Amniotic epithelial cell (primary cell): ENCODE measurements around the gene FAM20A.
"Not testable (repeated sequence)": the region's sequence is repeated elsewhere in the genome, so short reads cannot be mapped to it uniquely, and the experiment has no call there.

ENCODE experiments used
- DNase-seq: peaks from one replicate; pipeline ENCODE4 v3.0.0-alpha.2; 2010; ENCODE audit warnings: low read depth

Gene FAM20A

DNA sequence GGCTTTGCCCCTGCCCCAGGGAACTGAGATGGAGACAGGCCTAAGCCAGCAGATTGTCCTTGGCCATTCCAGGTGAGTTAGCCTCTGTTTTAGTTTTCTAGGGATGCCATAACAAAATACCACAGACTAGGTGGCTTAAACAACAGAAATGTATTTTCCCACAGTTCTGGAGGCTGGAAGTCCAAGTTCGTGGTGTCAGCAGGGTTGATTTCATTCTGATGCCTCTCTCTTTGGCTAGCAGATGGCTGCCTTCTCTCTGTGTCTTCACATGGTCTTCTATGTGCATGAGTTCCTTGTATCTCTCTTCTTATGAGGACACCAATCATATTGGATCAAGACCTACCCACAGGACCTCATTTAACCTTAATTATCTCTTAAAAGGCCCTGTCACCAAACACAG is 12.8 kb downstream of the FAM20A start:
- no peak for DNase-seq

DNA sequence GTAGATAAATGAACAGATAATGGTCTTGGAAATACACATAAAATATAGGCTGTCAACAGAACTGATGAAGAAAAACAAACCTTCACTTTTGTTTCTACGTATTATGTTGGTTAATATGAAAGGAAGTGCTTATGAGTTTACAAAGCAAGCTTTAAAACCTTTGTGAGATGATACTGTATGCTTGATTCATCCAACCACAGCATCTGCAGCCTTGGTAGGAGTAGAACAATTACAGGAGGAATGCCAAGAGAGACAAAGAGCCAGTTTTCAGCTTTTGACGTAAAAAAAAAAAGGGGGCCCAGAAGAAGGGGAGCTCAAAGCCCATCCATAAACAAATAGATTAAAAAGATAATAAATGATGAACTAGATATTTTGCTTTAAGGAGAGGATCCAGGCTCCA is 13.3 kb downstream of the FAM20A start:
- DNase-seq = no peak

GRCh38 chr17:68587026-68587425 is 14.1 kb downstream of the FAM20A start:
- DNase-seq = no peak

- DNase-seq = no peak
These were observed 15.5 kb downstream of the FAM20A start for GRCh38 chr17:68585643-68586042.

- DNase-seq = no peak
These were observed 16.4 kb downstream of the FAM20A start for GRCh38 chr17:68584581-68585303.

DNA sequence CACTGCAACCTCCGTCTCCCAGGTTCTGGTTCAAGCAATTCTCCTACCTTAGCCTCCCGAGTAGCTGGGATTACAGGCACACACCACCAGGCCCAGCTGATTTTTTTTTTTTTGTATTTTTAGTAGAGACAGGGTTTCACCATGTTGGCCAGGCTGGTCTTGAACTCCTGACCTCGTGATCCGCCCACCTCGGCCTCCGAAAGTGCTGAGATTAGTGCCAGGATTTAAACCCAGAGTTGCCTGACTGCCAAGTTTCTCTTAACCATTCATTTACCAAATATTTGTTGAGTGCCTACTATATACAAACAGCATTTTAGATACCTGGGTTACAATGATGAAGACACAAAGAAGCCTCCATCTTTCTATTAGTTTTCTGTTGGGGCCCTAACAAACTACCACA is 18.3 kb downstream of the FAM20A start:
- not testable (repeated sequence) for DNase-seq

DNA sequence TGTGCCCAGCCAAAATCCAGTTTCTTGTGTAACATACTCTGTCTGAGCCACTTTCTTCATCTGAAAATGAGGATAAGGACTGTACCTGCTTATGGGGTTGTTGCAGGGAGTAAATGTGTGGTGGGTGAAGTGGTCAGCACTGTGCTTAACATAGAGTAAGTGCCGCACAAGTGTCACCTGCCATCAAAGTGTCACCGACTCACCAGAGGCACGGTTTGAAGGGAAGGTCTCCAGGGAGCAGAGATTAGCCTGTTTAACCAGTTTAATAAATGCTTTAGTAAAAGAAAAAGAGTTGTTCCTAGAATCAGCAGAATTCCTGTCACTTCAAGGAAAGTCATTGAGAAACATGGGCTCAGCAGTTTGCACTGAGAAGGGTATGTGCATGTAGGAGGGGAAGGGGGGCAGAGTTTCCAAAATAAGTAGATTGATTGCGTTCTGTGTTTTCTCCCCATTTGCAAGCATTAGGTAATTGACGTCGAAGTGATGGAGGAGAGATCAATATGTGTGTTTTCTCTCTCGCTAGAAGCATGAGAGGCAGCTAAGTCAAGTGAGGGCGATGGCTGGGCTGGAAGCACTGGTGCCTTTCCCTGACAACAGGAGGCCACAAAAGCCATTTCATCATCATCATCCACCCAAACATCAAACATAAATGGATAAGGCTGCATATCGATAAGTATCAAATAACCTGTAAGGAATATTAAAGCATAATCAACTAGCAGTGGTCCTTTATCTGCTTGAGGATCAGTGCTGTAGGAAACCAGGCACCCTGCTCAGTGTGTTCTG is 19.1 kb downstream of the FAM20A start:
- no peak for DNase-seq

DNA sequence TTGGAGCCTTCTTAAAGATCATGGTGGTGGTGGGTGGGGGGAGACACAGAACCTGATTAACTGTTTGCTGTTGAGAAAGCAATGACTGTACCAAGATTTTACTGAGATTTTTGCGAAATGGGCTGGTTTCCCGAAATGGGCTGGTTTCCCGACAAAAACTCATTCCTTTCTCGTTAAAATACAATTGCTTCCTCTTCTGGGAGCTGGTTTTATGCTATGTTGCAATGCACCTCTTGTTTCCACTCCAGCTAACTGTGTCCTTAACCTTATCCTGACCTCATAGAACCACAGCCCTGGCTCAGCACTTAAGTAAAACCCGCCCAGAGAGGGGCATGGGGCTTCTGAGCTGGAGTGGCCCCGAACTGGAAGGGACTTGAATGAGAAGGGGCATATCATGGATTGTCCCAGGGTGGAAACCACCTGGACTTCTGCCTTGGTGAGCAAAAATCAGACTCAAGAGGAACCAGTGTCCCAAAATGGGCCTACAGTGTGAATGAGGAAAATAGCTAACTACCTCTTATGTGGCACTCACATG is 20.9 kb downstream of the FAM20A start:
- peak; percentile 91 for DNase-seq

DNA sequence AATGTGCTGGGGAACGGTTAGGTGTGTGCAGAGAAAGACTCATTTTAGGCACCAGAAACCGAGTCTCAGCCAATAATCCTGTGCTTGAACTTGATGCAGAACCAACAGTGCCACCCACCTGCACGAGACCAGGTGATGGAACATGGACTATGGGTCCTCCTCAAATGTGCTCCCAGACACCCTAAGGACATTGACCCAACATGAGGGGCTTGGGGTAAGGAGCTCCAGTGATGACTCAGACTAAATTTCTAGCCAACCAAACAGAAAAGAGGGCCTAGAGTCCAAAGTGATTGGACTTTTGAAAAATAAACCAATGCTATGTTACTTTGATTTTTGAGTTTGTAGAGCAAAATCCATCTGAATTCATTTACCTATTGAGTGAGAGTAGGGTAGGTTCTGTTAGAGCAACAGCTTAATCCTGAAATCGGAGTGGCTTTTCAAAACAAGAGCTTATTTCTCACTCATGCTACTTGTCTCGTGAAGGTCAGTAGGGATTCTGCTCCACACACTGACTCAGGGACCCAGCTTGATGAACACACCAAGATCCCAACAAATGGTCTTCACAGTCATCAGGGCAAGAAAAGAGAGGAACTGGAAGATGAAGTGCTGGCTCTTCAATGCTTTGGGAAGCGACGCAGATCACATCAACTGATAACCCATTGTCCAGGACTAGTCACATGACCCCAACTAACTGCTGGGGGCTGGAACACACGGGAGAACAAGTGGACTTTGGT is 21.8 kb downstream of the FAM20A start:
- no peak for DNase-seq

DNA sequence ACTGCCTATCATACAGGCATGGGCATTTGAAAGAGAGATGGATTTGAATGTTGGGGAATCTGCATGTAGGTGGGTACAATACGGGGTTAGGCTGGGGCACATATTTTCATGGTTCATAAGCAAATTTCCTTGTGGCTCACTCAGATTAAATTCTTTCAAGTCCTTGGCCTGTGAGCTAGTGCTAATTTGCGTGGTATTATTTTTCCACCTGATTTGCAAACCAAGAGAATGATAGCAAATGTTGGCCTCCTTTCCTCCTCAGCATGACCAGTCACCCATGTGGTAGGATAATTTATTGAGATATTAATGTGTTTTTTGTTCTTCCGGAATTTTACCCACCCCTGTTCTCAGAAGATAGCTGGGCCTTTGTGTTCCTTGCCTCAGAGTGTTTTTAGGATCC is 22.9 kb downstream of the FAM20A start:
- DNase-seq = peak; percentile 71

DNA sequence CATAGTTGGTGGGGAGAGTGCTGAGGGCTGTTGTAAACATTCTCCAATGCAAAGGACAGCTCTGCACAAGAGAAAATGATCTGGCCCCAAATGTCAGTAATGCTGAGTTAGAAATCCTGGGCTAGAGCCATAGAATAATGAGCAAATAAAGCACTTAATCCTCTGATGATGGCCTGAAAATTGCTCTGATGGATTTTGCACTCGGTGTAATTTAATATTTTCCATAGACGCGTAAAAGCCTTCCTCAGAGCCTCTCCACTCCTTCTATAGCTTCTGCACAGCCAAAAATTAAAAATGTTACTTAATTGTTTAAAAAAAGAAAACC is 23.7 kb downstream of the FAM20A start:
- DNase-seq = no peak

DNA sequence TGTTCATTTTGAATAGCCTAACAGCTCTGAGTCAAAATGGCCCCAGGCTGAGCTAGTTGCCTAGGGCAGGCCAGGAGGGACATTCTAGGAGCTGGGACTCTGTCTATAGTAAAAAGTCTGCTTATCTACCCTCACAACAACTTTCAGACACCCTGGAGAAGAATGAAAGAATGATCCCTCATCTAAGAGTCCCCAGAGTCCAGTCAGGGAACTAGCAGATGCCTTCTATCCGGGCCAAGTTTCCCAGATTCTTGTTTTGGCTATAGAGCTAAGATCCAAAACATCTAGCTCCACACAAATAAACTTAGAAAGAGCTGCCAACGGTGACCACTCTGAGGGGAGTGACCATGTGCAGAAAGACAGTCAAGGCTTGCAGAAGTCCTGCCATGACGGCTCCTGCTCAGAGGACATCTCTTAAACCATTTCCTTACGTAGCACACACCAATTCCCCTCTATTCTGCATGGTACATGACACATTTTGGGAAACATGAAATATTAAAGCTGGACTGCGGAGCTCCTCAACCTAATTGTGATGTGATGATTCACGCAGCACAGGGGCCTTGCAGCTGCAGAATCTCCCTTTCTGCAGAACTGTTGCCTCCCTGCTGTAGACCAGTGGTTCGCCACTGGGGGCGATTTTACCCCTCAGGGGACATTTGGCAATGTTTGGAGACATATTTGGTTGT is 24.2 kb downstream of the FAM20A start:
- DNase-seq = peak; percentile 53

DNA sequence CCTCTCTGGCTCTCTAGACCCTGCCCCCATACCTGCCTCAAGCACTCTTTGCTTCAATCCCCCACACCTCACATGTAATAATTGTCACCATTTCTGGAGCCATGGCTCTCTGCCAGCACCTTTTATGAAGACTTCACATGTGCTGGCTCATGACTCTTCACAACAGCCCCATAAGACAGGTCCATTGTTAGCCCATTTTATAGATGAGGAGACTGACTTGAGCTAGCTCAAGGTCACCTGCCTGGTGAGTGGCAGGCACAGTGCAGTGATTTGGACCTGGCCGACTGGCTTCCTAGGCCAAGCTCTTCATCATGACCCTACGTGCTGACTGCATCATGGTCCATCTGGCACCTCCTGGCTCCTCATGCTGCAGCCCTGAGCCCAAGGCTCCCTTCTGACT is 25.0 kb downstream of the FAM20A start:
- no peak for DNase-seq

GRCh38 chr17:68573338-68573737 is 27.8 kb downstream of the FAM20A start:
- DNase-seq = no peak

- DNase-seq = peak; percentile 94
These were observed 28.9 kb downstream of the FAM20A start for GRCh38 chr17:68572138-68572842.

- DNase-seq = no peak
These were observed 30.6 kb downstream of the FAM20A start for GRCh38 chr17:68570526-68570925.

GRCh38 chr17:68569346-68569745 is 31.8 kb downstream of the FAM20A start:
- no peak for DNase-seq

DNA sequence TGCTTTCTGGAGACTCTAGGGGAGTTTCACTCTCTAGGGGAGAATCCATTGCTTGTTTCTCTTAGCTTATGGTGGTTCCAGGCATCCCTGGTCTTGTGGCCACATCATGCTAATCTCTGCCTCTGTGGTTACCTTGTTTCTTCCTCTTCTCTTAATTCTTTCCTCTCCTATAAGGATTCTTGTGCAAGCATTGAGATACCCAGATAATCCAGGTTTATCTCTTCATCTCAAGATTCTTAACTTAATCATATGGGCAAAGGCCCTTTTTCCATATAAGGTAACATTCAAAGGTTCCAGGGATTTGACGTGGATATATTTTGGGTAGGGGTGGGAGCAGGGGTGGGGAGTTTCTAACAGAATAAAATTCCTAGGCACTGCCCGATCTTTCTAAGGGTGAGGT is 32.6 kb downstream of the FAM20A start:
- DNase-seq = peak; percentile 83

DNA sequence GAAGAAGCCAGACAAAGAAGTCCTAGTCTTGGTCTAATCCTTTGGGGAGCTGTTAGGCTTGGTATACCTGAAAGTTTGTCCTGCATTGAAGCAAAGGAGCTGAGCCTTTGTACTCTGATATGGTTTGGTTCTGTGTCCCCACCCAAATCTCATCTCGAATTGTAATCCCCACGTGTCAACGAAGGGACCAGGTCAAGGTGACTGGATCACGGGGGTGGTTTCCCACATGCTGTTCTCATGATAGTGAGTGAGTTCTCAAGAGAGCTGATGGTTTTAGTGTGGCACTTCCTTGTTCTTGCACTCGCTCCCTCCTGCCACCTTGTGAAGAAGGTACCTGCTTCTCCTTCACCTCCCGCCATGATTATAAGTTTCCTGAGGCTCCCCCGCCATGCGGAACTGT is 33.6 kb downstream of the FAM20A start:
- no peak for DNase-seq

- peak; percentile 15 for DNase-seq
These were observed 34.1 kb downstream of the FAM20A start for GRCh38 chr17:68567035-68567434.

DNA sequence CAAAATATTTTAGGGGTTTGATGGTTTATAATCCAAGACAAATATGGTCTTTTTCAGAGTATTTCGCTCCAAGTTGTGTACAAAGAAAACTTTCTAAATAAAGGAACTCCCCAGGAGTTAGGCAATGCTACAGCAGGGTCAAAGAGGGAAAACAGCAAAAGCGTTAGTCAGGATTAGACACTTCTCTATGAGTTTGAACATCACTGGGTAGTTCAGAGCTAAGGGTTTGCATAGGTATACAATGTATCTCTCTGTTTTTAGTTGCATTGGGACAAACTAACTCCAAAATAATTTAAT is 34.8 kb downstream of the FAM20A start:
- DNase-seq = peak; percentile 53
